GM04503 (cell line): Measurements from ENCODE around the gene VPS36.
"Not testable (repeated sequence)": the region's sequence is repeated elsewhere in the genome, so short reads cannot be mapped to it uniquely, and the experiment has no call there.

ENCODE experiments used
- DNase-seq: peaks from one replicate; pipeline ENCODE4 v3.0.0-alpha.2; 2012; ENCODE audit warnings: low read depth

VPS36 gene

DNA sequence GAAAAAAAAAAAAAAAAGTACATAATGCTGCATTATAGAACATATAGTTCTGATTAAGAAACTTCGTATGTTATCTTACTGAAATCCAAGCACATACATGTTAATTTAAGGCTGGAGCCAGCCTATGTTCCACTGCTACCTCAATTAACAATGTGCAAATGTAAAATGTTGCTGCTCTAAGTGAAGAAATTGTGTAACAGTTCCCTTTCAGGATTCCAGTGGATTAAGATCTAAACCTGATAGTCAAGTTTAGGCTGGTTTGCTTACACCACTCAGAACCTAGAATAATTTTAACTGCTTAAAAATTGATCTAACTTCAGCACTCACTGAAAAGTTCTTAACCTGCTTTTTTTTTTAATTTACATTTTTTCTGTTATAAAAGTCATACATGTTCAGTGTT lies 4.2 kb downstream of the VPS36 start:
- no peak for DNase-seq

DNA sequence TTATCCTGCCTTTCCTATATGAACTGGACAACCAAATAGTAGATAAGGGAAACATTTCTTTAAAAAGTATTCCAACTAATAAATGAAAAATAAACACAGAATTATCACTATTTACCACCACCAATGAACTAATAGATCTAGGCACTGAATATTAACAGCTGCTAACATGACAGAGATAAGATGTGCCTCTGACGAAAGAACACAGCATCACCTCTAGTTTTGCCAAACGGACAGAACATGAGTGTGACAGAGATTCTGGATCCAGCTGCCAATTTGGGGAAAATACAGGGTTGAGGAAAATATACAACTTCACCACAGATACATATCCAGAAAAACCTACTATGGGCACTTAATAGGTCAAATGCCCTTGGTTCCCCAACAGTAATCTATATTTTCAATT lies 18.0 kb downstream of the VPS36 start:
- no peak for DNase-seq

DNA sequence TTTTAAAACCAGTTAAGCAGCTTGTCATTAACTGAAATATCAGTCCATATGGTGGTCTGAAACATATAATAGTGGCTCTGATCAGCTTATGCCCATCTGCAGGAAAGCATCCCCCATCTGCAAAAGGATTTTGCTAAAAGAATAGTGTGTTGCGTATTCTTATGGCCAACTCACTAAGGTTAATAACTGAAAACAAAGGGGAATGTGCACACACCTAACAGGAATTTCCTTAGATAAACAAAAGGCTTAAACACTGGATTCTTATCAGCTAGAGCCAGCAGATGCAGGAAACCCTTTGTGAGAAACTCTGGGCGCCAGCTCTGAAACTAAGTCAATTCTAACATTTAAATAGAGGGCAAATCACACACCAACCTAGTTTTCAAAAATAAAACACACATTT lies 22.1 kb downstream of the VPS36 start:
- DNase-seq, result no peak

DNA sequence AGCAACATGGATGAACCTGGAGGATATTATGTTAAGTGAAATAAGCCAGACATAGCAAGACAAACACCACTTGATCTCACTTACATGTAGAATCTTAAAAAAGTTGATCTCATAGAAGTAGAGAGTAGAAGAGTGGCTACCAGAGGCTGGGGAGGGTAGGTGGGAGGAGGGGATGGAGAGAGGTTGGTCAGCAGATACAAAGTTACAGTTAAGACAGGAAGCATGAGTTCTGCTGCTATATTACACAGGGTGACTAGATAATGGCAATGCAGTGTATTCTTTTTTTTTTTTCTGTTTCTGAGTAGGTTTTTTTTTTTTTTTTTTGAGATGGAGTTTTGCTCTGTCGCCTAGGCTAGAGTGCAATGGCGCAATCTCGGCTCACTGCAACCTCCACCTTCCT lies 29.2 kb downstream of the VPS36 start:
- DNase-seq, result no peak

DNA sequence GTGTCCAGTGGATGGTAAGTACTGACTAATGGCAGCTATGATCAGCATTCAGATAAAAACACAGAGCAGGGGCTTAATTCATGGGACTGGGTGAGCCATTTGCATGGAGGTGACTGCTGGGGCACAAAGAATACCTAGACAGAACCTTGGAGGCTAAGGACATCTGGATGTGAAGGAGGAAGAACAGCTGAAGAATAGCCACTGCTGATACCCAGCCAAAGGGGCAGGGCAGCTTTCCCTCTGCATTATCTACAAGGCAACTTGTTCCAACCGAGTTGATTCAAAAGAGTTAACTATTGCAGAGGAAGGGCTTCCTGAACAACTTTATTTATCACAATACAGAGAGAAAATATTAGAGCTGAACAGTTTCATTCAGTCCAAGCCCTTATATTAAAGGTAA lies 31.4 kb downstream of the VPS36 start:
- no peak for DNase-seq

DNA sequence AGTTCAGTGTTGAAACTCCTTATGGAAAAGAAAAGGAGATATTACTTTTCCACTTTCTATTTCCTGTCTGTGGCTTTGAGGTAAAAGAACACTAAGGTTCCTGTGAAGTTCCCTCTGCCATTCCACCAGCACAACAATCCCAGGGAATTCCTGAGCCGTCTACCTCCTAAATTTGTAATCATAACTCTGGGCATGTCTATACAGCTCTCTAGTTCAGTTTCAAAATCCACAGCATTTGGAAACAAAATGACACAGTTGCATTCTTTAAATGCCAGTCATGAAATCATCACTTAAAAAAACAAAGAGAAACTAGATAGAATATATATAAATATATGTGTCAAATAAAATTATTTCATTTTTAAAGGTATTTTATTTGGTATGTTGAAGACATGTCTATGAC lies 35.5 kb downstream of the VPS36 start:
- peak; percentile 39 for DNase-seq

DNA sequence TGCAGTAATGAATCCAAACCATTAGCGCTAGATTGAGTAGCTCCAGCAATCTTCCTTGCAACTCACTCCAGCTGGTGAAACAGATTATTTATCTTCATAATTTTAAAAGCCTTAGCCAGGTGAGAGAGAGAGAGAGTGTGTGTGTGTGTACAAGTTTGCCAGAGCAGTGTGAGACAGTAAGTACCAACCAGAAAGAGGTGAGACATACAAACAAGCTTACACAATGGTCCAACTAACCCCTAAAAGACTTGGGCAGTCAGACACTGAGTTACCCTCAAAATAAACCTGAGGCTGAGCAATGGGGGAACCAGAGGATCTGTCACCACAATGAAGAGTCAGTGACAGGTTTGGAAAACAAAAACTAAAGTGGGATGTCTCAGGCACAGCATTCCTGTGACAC lies 36.4 kb downstream of the VPS36 start:
- DNase-seq, result no peak

DNA sequence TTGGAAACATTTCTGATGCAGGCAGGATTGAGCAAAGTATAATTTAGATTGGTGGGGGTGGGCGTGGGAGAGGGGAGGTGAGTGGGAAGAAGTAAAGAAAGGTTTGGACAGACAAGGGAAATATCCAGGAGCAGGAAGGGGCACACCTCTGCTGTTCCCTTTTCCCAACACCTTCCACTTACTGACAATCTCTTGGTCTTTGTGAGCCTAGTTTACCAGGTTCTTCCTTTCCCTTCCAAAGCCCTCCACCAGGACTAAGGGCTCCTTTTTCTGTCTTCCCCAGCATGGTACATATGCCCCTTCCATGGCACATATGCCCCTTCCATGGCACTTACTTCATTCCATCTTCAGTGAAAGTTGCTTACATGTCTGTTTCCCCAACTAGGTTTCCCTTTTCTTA lies 38.3 kb downstream of the VPS36 start:
- no peak for DNase-seq

DNA sequence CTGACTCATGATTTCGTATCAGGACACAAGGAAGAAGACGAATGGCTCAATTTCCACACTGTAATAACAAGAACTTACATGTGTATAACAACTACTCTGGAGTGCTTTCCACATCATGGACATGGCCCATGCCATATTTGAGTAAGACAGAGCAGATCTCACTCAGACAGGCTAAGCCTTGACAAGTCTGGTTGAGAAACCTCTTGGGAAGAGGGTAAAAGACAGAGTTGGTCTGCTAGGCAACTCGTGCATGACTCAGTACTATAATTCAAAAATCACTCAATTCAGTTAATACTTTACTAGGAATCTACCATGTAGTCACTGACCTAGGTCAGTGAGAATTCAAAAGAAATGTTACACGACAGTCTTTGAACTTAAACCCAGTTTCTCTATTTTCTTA lies 38.8 kb downstream of the VPS36 start:
- peak; percentile 54 for DNase-seq

DNA sequence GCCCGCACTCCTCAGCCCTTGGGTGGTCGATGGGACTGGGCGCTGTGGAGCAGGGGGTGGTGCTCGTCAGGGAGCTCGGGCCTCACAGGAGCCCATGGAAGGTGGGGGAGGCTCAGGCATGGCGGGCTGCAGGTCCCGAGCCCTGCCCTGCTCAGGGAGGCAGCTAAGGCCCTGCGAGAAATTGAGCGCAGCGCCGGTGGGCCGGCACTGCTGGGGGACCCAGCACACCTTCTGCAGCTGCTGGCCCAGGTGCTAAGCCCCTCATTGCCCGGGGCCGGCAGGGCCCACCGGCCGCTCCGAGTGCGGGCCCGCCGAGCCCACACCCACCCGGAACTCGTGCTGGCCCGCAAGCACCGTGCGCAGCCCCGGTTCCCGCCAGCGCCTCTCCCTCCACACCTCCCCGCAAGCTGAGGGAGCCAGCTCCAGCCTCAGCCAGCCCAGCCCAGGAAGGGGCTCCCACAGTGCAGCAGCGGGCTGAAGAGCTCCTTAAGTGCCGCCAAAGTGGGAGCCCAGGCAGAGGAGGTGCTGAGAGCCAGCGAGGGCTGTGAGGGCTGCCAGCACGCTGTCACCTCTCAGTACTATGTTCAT lies 42.3 kb downstream of the VPS36 start:
- DNase-seq, result not testable (repeated sequence)

DNA sequence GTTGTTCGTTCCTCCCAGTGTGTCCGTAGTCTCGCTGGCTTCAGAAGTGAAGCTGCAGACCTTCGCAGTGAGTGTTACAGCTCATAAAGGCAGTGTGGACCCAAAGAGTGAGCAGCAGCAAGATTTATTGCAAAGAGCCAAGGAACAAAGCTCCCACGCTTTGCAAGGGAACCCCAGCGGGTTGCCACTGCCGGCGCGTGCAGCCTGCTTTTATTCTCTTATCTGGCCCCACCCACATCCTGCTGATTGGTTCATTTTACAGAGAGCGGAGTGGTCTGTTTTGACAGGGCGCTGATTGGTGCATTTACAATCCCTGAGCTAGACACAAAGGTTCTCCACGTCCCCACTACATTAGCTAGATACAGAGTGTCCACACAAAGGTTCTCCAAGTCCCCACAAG lies 43.0 kb downstream of the VPS36 start:
- not testable (repeated sequence) for DNase-seq

DNA sequence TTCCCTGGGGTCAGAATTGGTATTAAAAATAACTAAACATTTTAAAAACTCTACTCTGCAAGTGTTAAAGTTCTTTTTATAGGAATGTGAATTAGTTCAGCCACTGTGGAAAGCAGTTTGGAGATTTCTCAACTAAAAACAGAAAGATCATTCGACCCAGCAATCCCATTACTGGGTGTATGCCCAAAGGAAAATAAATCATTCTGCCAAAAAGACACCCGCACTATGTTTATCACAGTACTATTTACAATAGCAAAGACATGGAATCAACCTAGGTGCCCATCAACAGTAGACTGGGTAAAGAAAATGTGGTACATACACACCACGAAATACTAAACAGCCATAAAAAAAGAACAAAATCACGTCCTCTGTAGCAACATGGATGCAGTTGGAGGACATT lies 43.8 kb downstream of the VPS36 start:
- DNase-seq, result no peak

DNA sequence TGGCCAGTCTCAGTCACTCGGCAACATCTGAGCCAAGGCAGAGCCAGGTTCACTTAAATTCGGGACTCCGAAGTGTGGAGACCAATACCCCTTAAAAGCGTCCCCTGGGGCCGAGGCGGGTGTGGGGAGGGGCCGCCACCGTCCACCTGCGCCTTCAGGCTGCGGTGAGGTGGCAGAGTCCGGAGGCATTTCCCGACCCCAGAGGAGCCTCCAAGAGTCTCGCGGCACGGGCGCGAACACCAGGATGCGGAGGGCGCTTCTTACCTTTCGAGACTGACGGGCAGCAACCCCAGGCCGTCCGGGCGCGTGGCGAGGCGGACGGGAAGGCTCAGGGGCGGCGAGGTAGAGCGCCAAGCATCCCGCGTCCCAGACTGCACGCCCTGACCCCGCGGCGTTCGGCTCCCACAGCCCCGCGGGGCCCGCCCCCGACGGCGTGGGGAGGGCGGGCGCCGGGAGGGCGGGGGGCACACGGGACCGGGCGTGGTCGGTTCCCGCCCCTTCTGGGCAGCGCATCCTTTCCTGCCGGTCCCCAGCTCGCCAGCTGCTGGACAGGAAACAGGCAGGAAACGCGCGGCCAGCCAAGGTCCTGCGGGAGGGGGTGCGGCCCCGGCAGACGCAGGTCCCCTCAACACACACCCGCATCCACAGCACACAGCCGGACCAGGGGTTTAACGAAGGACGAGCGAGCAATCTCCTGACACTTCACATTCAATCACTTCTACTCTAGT lies 44.5 kb downstream of the VPS36 start, which contains the start of gene THSD1:
THSD1 (minus strand) TSS at position 406 of the 728 bp plus-strand sequence. CDS start 3,572 bp downstream, outside the sequence.
- DNase-seq, result no peak

DNA sequence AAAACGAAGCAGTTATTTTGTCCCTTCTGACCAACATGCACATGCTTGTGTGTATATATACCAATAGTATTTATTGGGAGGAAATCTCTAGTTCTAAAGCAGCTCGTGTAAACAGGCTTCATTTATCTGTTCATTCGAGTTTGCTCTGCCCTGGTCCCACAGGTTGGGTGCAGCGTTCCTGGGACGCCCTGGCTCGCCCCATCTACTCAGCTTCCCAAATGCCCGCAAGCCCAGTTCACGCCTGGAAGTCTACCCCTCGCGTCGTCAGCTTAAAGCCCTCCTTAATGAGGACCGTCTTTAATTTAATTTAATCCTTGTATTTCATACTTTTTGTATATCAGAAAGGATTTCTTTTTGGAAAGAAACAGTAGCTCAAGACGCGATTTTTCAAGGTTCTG lies 45.1 kb downstream of the VPS36 start:
- DNase-seq, result no peak

DNA sequence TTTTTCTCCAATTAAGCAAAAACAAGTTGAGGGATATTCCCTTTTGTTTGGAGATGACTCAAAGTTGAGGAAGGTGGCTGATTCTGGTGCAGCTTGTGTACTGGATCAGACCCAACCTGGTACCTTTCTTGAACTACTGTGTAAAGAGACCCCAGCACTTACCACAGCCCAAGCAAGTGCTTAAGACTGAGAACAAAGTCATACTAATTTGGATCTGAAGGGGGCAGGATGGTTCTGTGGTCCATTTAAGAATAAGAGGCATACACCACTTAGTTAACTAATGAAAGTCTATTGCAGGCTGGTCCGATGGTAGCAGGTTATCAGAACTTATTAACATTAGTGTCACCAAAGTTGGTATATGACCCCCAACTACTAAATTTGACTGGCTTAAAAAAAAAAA lies 50.7 kb downstream of the VPS36 start:
- no peak for DNase-seq

DNA sequence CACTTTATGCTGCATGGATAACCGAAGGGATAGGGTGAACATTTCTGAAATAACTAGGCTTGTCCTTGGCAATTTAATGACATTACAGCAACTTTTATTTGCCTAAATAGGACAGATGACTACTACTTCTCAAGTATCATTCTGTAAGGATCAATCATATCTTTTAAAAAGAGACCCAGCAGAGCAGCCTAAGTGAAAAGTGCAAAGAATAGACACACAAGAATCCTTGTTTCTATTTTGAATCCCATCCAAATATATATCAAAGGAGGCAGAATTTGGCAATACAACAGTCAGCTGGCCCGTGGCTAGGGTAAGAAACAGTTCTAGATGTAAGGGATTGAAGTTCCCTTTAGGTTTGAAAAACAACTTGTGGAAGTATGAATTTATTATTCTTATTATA lies 51.4 kb downstream of the VPS36 start:
- no peak for DNase-seq

DNA sequence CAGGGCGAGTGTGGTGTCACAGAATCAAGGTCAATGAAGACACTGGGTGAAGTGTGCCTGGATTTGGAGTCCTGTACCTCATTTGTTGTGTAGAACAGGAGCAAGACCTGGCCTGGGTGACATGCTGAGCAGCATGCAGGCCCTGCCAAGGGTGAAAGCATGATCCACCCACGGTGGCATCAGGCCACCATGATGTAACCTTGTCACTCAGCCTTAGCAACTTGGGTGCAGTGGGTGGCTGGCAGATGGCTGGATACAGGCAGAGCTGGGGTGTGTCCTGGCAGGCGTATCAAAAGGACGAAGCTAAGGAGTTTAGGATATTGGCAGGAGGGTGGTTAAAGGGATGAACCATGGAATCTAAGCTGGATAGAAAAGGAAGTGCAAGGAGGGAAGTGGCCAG lies 54.7 kb downstream of the VPS36 start:
- DNase-seq, result no peak

DNA sequence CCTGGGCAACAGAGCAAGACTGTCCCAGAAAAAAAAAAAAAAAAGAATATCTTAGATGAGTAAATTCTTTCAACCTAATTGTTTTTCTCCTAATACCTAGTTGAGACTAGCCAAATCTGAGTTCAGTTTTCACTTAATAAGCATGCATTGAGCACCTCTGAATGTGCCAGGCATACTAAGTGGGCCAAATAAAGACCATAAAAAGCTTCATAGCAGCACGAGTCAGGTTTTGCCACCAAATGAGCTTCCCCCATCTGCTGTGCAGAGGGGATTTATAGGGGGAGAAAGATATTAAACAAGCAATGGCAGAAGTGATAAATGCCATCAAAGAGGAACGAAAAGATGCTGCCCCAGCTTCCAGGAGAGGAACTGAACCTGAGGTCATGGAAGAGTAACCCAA lies 55.8 kb downstream of the VPS36 start:
- DNase-seq, result no peak

DNA sequence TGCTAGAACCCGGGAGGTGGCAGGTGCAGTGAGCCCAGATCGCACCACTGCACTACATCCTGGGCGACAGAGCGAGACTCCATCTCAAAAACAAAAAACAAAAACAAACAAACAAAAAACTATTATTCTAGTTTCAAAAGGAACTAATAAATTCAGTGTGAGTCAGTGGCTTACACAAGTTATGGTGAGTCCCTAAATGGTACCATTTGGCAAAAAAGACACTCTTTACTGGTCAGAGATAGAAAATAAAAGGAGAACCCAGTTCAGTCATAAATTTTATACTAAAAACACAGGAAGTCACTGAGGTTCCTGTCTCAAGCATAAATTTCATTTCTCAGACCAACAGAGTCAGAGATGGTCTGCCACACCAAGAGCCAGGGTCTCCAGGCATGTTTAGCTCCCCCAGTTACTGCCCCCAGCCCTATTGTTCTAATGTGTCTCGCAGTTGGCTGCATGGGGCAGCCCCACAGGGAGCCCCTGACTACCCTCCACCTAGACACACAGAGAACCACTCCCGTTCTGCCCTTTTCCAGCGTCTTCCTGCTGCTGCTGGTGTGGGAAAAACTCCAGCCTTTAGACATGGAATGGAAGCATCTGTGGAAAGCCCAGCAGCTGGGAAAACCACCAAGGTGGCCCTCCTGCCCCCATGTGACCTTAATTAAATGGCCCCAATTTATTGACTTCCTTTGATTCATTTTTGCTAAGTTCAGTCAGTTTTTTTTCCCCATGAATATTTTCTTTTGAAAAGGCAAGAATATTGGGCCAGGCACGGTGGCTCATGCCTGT lies 56.7 kb downstream of the VPS36 start:
- no peak for DNase-seq

DNA sequence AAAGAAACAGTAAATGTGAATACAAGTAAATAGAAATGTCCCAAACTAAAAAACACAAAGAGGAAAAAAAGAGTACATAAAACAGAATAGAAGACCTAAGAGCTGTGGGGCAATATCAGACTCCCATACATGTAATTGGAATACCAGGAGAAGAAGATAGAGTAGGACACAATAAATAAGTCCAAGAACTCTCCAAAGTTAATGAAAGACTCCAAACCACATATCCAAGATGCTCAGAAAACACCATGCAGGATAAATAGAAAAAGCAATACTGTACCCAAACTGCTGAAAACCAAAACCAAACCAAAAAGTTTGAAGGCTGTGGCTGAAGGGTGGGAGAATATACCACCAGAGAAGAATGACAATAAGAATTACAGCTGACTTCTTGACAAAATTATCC lies 62.7 kb downstream of the VPS36 start:
- DNase-seq, result no peak

DNA sequence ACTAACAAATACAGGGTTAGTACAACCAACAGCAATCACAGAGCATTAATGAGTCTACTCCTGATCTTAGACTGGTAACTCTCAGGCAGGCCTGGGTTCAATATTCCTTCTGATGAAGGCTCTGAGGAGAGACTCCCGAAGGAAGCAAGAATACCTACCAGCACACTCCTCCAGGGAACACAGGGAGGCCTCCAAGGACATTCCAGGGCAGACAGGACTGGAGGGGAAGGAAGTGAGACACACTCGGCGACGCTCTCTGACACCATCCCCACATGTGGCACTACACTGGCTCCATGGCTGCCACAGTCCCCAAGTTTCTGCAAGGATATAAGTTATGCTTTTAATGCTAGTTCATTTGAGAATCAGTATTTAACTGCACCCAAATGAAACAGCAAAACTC lies 64.6 kb downstream of the VPS36 start:
- no peak for DNase-seq

DNA sequence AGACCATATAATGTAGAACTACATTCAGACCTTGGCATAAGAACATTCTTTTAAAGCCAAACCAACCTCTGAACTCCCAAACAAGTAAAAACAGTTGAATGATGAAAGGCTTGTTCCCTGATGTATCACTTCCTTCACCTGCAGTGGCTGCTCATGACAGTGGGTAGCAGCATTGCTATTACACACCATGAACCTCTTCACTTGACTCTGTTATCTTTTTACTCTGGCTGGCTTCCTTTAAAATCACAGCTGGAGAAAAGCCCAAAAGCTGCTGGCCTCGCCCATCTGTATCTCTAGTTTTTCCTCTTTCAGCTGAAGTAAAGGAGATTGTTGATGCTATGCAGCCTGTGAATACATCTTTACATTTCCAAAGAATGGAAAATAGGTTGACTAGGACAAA lies 67.1 kb downstream of the VPS36 start:
- DNase-seq, result no peak

DNA sequence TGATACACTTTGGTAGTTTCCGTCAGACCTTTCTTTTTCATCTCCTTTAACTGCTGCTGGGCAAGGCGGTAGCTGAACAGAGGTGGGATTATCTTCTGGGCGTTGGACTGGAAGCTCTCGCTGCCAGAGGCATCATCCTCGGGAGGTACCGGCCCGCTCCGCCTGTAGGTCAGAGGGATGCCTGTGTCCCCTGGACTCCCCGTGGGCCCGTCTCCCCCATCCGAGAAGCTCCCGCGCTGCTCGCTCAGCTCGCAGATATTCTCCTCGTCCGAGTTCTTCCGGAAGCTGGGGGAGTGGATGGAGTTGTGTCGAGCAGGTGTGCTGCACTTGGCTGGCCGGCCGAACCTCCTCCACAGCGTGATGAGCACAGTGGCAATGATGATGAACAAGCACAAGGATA lies 72.1 kb downstream of the VPS36 start:
- DNase-seq, result no peak
